NCI-H69 (cell line): Measurements from ENCODE around the gene MALL.
"Not testable (repeated sequence)": the region's sequence is repeated elsewhere in the genome, so short reads cannot be mapped to it uniquely, and the experiment has no call there.

Experiments
- DNase-seq: peaks from one replicate; lab custom pipeline; 2025; lab: John Stamatoyannopoulos, UW

Gene MALL

DNA sequence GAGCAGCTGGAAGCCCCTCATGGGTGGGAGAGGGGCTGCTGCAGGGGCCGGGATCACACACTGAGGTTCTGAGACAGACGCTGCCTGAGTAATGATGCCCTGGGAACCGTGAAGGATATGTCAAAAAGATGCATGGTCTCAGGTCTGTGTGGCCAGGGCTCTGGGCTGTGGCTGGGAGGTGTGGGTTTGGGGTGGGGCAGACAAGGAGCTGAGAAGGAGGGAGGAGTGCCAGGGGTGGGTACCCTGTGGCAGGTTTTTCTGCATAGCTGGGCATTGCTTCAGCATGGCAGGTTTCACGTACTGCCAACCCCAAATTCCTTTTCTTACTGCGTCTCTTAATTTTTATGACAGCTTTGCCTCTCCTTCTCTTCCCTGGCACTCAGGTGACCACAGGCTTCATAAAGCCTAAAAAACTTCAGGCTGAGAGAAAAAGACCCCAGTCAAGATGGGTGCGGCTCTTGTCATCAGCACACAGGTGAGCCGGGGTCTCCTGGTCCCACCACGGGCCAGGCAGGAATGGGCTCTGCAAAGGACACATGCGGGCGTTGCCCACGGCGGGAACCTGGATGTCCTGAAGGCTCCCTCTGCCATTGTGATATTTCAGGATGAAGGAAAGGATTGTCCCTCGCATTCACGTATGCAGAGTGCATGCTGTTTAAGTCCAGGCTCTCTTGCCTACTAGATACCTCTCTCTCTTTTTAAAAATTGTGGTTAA, 18.0 kb downstream of the MALL start:
- DNase-seq = no peak

DNA sequence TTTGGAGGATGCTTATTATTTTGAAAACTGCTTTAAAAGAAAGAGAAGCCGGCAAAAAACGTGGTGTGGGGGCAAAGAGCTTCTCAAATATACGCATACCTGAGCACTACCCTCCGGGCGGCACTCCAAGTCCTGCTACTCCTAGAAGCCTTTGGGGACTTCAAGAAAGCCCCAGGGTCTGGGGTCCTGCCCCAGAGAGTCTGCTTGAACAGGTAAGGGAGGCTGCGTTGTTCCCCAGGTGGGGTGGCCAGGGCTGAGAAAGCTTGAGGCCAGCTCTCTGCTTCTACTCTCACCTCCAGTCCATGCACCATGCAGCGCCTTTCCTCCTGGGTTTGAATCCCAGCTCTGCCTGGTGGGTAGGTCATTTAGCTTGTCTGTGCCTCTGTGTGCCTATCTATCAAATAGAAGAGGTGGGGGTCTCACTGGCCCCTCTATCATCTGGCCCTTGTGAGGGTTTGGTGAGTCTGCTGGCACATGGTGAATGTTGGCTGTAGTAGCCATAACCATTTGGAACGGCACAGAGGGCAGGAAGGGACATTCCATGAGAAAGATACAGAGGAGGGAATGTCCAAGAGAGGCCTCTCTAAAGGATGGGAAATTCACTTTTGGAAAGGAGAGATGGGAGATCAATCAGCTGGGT, 19.5 kb downstream of the MALL start:
- DNase-seq = no peak

DNA sequence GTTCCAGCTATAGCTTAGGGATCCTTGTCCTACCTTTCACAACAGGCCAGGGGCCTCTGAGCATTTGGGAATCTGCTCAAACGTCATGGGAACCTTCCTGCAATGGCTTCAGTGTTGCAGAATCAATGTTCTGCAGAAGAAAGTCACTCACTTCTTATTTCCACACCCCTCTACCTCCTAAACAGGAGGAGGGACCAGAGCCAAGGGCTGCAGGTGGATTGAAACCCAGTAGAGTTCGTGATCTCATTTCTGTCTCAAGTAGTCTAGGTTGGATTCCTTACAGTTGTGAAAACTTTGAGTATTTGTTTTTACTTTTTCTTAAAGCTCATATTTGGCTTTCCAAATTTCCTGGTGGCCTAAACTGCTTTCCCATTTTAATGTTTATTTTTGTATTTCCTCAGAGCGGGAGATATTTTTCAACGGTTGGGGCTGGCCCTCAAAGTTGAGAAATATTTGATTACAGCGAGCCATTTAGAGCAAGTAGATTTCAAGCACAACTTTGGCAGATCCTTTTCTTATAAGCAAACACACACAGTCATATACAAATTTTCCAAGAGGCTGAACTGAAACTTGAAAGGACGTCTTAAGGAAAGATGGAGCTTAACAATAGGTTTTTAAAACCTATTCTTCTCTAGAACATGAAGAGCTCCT, 20.6 kb downstream of the MALL start:
- DNase-seq = not testable (repeated sequence)

DNA sequence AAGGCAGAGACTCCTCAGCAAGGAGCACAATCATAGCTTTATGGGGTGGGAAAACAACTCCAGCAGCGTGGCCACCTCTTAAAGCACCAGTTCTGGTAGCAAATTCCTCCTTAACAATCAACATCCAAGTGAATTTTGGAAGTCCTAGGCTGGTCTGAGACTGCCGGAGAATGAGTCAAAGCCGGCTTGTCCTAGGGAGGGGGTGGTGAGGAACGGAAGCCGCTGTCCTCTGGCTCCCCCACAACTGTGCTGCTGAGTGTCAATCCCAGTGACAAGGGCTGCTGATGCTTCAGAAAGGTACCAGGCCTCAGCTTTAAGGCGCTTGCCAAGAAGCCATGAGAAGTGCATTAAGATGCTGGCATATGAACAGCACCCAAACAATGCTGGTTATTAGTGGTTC, 21.7 kb downstream of the MALL start:
- not testable (repeated sequence) for DNase-seq

DNA sequence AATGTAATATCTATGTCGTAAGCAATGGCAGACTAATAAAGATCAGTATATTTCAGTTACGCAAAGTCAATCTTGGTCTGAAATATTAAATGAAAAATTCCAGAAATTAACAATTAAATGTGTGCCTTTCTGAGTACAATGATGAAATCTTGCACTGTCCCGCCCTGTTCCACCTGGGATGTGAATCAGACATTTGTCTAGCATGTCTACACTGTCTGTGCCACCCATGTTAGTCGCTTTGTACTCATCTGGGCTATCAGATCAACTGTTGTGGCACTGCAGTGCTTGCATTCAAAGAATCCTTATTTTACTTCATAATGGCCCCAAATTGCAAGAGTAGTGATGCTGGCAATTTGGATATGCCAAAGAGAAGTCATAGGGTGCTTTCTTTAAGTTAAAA, 25.5 kb downstream of the MALL start:
- not testable (repeated sequence) for DNase-seq

DNA sequence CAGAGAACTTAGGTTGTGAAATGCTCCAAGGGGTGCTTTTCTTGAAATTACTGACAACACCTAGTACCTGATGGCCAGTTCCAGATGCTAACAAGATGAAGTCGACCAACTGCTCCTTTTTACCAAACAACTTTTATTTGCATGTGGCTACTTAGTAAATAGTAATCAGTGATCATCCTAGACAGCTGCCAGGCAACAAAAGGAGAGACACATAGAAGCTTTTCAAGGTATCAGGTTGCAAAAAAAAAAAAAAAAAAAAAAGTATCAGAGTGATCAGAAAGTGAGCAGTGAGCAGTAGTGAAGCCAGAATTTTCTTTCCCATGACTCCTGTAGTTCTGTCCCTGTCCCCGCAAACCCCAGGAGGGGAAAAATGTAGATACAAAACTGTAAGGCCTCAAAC, 31.9 kb downstream of the MALL start:
- DNase-seq = not testable (repeated sequence)

DNA sequence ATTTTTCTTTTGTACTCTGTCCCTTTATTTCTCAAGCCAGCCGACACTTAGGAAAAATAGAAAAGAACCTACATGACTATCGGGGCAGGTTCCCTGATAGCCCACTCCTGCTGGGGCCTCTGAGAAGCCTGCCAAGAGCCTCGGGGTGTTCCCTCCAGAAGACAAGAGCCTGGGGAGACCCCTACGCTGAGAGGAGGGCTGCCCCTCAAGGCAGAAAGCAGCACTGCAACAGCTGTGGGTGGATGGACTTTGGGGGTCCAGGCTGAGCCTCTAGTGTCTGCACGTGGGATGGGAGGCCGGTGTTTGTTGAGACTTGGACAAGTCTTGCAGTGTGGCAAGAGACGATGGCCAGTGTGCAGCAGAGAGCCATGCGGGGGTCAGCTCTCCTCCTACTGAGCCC, 32.5 kb downstream of the MALL start:
- not testable (repeated sequence) for DNase-seq

DNA sequence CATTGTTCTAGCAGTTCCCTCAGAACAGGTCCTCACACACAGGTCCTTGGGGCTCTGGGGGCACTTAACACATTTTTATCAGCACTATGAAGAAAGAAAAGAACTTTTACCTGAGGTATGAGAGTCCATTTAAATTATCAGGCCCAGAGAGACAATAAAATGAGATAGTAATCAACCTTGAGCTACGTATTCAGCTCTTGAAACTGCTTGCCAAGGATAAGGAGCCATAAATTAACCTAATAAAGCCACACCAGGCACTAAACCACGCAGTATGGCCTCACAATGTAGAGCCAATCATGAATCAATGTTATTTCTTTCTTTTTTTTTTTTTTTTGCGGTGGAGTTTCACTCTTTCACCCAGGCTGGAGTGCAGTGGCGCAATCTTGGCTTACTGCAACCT, 37.5 kb downstream of the MALL start:
- DNase-seq = not testable (repeated sequence)

DNA sequence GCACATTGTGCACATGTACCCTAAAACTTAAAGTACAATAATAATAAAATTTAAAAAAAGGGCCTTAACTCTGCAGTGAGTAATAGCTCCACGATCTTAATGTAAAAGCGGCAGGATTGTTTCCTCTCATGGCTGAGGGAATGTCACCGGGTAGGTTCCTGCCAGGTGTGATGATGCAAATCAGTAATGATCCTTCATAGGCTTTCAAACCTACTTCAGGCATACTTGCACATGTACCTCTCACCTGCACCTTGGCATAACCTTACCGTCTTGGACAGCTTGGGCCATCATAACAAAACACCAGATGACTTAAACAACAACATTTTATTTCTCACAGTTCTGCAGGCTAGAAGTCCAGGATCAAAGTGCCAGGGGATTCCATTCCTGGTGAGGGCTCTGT, 39.7 kb downstream of the MALL start:
- DNase-seq = not testable (repeated sequence)

DNA sequence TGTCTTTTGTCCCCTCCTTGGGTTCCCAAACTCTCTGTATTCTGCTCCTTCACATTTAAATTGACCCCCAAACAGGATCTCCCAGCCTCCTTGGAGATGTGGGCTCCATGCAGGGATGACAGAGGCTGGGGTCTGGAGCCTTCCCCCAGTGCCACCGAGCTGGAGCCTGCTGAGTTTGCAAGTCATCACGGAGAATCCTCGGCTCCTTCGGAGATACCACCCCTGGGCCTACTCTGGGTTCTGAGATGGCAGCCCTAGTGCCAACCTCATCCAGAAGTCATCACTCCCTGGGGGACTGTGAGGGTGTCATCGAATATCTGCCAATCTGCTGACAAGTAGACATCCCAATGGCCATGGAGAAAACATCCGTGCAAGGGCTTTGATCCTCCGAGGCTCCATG, 45.8 kb downstream of the MALL start:
- not testable (repeated sequence) for DNase-seq

DNA sequence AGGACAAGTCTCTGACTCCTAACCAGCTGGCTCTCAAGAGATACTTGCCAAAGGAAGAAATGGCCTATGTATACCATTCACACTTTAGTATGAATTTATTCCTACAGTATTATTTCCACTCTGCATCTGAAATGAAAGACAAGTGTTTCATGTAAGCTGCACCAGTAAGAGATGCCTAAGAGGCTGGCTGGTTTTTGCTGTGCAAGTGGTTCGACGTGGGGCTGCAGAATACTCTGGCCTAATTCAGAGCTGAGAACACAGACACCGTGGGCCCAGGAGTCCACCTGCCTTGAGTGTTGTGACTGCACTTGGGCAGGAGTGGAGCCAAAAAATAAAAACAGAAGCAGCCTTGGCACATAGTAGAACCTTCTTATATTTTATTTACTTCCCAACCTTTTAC, 47.5 kb downstream of the MALL start:
- not testable (repeated sequence) for DNase-seq

DNA sequence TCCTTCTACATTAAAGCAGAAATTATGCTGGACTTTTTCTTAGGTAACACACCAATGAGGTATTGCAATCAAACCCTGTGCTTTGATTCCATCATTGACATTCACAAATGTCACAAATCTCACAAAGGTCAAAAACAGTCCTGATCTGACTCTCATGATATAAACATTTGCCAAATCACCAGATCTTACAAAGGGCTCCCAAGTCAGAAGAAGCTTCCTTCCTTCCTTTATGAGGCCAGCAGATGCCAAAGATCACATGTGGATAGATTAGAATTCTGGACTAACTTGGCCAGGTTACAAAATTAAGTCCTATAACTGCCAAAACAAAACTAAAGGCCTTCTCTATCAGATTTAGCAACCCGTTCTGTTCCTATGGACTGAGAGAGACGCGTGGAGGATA, 53.3 kb downstream of the MALL start:
- DNase-seq = not testable (repeated sequence)

DNA sequence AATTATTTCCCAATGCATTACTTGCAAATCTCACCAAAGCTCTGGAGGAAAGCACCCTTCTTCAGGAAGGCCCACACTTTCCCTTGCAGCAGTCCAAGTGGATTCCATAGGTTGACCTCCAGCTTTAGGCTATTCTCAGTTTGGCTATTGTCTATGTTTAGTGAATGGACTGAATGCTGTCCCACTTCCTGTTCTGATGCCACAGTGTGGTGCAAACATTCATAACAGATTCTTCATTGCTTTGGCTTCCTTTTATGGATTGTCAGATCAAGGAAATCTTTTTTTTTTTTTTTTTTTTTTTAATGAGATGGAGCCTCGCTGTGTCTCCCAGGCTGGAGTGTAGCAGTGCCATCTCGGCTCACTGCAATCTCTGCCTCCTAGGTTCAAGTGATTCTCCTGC, 55.1 kb downstream of the MALL start:
- DNase-seq = not testable (repeated sequence)

DNA sequence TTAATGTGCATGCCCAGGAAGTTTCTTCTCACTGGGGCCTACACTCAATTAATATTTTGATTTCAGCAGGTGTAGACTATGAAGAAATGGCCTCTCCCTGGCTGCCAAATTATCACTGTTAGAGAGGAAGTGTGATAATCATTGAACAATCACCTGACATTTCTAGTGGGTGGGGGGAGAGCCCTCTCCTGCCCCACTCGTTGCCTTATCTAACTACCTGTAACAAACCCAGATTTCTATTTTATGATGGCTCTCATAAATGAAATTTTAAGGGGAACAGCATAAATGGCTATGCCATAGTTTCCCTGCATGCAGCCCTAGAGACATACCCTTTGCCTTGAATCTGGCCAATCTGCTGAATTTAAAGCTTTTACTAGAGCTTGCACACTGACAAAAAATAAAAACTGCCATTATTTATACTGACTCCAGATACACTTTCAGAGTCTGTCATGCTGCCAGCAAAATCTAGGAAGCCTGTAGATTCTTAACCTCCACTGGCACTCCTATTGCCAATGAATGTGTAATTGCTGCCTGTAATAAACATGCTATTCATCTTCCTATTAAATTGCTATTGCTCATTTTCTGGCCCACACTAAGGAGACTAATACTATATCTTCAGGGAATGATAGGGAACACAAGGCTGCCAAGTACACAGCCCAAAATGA, 55.8 kb downstream of the MALL start:
- DNase-seq = not testable (repeated sequence)

DNA sequence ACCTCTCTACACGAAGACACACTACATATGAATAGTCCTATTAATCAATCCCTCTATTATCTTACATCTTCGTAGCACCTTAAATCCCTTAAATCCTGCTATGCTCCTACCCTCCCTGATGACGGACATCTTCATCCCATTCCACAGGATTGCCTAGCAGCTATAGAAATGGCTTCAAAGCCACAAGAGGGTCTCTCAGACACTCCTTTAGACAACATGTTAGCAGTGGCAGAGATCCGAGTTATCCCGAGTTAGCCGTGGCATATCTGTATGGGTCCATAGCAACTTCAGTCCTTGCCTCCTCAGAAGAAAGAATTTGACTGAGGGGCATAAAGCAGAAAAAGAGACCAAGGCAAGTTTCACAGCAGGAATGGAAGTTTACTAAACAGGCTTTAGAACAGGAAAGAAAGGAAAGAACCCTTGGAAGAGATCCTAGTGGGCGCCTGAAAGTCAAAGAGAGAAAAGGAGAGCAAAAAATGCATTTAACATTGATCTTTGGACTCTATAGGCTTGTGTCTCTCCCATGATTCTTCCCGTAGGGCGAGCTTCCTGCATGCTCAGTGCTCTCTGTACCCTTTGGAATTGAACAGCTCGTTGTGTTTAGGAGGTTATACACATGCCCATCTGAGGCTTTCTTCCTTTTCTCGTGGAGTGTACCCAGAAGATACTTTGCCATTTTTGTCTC, 56.5 kb downstream of the MALL start:
- DNase-seq = not testable (repeated sequence)

DNA sequence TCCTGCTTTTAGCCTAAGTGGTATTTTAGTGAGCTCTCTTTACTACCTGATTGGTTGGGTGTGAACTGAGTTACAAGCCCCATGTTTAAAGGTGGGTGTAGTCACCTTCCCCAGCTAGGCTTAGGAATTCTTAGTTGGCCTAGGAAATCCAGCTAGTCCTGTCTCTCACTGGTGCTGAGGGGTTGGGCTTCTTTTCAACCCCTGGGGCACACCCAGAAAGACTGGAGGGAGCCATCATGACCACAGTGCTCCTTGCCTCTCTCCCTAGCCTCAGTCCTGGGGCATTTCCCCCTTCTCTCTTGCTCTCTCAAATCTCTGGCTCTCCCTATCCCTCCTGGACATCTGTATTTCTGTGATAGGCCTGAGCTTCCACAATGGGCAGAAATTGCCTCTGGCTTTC, 57.6 kb downstream of the MALL start:
- DNase-seq = not testable (repeated sequence)

DNA sequence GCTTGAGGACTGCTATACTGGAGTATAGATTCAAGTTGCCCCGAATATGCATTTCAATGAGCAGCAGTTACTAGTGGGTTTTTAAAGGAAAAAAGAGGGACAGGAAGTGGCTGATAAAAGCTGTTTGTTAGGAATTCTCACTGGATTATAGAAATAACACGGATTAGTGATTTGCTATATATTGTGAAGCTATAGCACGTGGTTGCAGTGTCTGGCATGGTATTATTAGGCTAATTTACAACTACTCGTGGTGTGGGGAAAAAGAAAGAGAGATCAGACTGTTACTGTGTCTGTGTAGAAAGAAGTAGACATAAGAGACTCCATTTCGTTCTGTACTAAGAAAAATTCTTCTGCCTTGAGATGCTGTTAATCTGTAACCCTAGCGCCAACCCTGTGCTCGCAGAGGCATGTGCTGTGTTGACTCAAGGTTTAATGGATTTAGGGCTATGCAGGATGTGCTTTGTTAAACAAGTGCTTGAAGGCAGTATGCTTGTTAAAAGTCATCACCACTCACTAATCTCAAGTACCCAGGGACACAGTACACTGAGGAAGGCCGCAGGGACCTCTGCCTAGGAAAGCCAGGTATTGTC, 59.7 kb downstream of the MALL start:
- DNase-seq = not testable (repeated sequence)

DNA sequence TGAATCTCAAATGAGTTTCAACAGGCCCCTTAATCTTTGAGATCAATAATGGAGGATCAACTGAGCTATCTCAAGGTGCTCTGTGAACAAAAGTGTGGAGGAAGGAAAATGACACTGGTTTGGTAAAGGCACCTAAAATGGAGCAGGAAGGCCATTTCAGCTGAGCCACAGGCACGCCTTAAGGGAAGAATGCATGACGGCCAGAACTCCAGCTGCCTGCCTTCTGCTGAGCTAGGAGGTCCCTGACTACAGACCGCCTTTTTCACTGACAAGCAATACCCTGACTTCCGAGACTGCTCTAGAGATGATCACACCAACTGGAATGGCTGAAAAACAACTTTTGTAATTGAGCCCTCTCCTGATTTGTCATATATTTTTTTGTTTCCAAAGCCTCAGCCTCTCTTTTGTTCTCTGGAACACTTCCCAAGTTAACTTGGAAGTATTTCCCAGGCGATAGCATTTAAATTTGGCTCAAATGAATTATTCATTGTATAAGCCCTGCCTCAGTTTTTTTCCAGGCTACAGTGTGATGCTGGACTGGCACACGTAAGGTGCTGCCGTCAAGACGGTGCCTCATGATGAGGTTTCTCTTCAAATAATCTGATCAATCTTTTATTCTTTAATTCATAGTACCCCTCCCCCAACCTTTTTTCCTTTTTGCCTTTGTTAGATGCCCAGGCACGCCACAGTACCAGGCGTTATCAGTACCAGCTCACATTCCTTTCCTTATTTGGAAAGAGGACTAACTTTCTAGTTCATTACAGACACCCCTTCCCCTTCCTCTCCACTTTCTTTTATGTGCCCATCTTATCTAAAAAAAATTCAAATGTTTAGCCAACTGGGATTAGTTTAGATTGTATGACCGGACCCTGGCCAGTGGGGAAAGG, 60.9 kb downstream of the MALL start:
- DNase-seq = not testable (repeated sequence)

DNA sequence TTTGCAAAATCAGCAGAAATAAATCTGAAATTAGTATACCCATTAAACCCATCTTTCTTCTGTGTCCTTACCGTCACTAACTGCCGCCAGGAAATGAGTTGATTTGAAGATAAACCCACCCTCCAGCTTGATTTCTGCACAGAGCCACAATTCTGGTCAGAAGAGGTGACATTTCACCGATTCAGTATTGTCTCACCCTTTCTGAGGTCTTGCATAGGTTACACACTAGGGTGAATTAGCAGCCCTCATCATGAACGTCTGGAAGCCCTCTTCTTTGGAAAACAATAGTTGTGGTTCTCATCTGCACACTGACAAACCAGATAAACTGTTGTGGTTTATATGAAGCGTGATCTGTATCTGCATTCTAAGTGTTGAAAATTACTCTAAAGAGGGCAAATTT, 61.9 kb downstream of the MALL start:
- DNase-seq = not testable (repeated sequence)

DNA sequence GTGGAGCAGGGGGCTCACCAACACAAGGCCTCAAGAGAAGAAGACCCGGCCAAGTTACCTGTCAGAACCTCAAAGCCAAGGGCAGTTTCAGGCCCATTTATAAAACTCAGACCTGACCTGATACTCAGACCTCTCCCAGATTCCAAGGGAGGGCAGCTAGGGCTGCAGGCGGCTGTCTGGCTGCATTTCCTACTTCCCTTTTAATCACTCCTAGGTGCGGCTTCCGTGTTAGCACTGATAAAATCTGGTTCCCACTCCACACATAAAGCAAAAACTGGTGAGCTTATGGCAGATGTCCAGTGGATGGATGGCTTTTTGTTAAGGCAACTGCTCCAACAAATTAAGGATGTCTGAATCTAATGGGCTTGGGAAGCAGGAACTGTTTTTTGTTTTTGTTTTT, 63.5 kb downstream of the MALL start:
- not testable (repeated sequence) for DNase-seq

DNA sequence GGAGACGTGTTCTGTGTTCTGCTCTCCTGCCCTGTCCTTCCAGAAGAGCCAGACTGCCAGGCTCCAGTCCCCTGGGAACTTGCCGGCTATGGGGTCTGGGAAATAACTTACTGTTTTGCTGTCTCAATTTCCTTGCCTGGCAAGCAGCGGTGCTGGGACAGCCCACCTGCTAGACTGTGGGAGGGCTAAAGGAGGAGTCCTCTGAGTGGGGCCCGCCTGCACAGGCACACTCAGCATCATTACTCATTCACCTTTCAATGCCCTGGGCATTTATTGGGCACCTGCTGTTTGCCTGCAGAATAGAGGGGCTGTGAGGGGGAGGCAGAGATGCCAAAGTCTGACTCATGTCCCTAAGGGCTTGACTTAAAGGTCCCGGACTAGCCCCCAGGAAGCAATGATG, 65.4 kb downstream of the MALL start:
- not testable (repeated sequence) for DNase-seq
